M059J (cell line): ENCODE data around the gene DTX4. TPM values are rescaled to one million over a fixed set of nuclear protein-coding genes. Genes with fewer than 3 reads are reported as not detected.
"Not testable (repeated sequence)": the region's sequence is repeated elsewhere in the genome, so short reads cannot be mapped to it uniquely, and the experiment has no call there.

Experiments
- DNase-seq: peaks from one replicate; pipeline ENCODE4 v3.0.0-alpha.2; 2012; ENCODE audit warnings: low read depth
- total RNA-seq: library from RNA; depleted of rRNA; stranded (reverse); fragments of >200 nt; shearing (Covaris generic); gene quantifications from 2 replicates; pipeline ENCODE4 v1.2.3, GENCODE V29; 2014; rRNA removed

Gene DTX4
- total RNA-seq = 0.37 and 0.39 TPM in 2 replicates

- peak; percentile 82 for DNase-seq
Observed at GRCh38 chr11:59171508-59172322, at the start of gene DTX4. Gene DTX4 (plus strand): TSS chr11:59172132. CDS start chr11:59172596, 464 bp downstream.

GRCh38 chr11:59135648-59136461, 36.1 kb upstream of the DTX4 start:
- DNase-seq = peak; percentile 65

- not testable (repeated sequence) for DNase-seq
Observed at GRCh38 chr11:59136551-59136950, 35.4 kb upstream of the DTX4 start.

DNA sequence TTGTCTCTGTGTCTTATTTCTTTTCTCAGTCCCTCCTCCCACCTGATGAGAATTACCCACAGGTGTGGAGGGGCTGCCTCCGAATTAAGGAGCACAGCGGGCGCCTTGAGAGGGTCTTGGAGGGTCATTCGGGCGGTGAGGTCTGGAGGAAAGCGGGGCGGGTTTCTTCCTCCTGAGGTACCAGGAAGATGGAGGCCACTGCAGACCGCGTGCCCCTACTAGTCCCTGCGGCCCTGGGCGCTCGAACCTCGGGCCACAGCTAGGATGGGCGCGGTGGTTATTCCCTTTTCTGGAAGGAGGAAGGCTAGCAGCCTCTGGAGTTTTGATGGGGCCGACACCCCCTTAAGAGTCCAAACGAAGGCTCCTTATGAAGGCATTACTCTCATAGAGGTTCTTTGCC, 34.7 kb upstream of the DTX4 start:
- DNase-seq = no peak

GRCh38 chr11:59138643-59139042, 33.3 kb upstream of the DTX4 start:
- DNase-seq = no peak

DNA sequence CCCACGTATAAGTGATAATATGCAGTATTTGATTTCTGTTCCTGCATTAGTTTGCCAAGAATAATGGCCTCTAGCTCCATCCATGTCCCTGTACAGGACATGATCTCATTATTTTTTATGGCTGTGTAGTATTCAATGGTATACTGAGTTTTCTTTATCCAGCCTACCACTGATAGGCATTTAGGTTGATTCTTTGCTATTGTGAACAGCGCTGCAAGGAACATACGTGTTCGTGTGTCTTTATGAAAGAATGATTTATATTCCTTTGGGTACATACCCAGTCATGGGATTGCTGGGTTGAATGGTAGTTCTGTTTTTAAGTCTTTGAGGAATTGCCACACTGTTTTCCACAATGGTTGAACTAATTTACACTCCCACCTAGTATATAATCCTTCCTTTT, 30.7 kb upstream of the DTX4 start:
- DNase-seq = no peak

DNA sequence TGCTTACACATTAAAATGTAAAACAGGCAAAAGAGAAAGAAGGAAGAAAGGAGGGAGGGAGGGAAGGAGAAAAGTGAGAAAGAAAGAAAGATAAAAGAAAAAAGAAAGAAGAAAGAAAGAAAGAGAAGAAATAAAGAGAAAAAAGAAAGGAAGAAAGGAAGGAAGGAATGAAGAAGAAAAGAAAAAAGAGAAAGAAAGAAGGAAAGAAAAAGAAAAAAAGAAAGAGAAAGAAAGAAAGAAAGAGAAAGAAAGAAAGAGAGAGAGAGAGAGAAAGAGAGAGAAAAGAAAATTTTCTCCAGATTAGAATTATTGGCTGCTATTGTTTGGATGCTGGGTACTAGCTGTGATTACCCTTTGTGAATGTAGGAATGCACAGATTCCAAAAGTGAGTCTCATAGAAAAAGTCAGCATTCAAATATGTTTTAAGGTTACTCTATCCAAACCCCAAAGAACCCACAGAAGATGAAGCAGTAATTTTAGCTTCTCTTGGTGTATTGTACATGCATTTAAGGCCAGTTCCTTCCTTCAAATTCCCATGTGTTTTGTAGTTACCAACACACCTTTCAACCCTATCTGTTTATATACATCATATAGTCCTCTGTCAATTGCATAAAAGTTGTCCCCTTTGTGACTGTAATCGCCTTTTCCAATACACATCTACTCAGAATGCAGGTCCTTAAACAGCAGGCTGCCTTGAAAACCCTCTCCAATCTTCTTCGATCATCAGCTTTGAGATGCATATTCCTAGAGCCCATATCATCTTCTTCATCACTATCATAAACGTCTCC, 30.1 kb upstream of the DTX4 start:
- DNase-seq = peak; percentile 62

DNA sequence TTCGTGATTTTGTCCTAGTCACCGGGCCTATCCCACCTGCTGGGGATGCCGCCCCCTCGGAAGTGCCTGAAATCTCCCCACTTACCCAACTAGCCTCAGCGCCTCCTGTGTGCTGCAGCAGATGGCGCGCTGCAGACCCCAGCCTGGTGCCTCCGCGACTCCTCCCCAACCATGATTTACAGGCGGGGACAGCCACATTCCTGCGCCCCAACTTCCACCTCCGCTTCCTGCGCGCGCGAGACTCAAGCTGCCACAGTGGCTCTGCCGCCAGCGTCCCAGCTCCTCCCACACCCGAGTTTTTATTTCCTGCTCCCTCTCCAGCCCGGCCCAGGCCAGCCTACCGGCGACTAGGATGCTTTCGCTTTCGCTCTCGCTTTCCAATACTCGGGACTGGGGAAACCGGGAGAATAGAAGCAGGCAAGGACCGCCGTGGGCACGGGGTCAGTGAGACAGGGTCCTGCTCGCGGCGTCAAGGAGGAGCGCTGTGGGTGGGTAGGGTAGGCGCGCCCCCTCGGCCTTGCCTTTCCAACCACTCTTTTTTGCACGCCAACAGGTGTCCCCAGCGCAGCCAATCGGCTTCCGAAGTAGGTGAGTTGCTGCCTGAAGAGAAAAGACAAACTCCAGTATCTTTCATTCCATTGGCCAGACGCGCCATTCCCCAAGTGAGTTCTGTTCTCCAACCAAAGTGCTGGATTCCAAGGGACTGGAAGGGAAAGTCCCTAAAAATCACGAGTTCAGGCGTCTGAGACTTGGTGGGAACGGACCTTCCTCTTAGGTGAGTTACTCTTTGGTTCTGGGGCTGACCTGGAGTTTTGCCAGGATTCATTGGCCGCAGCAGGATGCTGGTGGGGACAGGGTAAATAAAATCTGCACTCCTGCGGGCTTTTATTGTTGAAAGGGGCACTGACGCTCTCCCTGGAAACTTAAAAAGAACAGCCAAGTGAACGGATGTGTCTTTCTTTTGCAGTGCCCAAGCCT, 29.1 kb upstream of the DTX4 start, which contains the start of gene FAM111A:
TSS of gene FAM111A (plus strand) at position 327 of the 978 bp plus-strand sequence. CDS start 6,017 bp downstream, outside the sequence.
- peak; percentile 96 for DNase-seq

DNA sequence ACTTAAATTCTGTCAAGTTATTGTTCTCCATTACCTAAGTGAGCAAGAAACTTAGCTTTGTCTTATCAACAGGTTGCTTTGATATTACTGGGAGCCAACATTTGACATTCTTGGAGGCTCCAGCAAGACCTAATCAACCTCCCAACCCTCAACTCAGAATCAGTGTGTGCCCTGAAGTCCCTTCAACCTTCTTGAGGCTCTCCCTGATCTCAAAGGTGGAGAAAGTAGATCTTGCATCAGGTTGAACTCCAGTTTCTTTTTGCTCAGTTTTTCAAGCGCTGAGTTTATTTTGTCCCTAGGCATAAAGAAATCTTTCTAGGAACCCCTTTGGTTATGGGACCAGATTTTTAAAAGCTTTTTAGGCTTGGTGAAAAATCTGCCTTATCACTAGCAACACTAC, 27.8 kb upstream of the DTX4 start:
- peak; percentile 17 for DNase-seq

DNA sequence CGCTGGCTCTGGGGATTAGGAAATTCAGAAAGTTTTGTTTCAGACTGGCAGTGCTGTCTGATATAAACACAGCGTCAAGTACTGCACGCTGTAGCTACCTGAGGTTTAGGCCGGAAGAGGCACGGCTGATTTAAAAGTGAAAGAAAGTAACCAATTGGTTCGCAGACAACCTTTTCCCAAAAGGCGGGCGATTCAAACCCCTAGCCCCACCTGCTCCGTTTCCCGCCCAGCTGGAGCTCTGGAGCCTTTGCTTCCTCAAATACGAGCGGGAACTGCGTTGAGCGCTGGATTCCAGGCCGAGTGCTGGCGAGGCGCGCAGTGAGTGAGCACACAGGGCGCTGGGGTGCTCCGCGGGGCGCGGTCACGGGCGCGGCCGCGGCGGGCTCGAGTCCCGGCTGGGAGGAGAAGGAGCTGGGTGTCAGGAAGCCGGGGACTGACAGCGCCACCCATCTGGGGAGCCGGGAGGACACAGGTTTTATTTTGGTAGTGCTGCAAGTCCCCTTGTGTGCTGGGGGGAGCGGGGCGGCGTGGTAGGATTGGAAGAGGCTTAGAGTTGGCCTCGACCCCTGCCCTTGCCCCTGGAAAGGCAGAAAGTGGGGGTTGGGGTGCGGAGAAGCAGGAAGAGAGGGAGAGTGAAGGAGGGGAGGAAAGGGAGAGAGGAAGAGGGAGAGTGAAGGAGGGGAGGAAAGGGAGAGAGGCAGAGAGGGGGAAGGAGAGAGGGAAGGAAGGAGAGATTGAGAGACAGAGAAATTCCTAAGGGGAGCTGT, 27.2 kb upstream of the DTX4 start:
- DNase-seq = peak; percentile 97

DNA sequence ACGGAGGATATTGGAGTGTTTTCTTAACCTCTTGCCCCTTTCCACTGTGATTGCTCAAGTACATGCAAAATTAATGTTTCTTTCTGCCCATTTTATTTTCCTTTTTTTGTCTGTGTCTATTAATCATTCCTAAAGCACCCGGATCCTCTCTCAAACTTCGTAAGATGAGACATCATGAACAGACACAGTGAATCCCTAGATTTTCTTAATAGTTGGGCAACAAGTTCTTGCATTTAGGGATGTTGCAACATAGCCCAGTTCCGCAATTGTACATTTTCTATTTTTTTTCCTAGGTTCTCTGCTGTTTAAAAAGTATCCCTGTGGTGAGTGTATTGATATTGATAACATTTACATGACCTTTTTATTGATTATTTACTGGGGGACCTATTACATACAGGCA, 26.4 kb upstream of the DTX4 start:
- DNase-seq = peak; percentile 12

DNA sequence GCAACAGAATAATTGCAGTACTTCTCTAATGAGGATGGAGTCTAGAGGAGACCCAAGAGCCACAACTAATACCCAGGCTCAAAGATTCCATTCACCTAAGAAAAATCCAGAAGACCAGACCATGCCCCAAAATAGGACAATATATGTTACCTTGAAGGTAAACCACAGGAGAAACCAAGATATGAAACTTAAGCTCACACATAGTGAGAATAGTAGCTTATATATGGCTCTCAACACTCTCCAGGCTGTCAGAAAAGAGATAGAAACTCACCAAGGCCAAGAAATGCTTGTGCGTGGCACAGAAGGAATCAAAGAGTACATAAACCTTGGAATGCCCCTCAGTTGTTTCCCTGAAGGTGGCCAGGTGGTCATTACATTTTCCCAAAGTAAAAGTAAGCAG, 20.2 kb upstream of the DTX4 start:
- no peak for DNase-seq

GRCh38 chr11:59152312-59152951, 19.5 kb upstream of the DTX4 start:
- no peak for DNase-seq

GRCh38 chr11:59154610-59155009, 17.3 kb upstream of the DTX4 start:
- DNase-seq = no peak

DNA sequence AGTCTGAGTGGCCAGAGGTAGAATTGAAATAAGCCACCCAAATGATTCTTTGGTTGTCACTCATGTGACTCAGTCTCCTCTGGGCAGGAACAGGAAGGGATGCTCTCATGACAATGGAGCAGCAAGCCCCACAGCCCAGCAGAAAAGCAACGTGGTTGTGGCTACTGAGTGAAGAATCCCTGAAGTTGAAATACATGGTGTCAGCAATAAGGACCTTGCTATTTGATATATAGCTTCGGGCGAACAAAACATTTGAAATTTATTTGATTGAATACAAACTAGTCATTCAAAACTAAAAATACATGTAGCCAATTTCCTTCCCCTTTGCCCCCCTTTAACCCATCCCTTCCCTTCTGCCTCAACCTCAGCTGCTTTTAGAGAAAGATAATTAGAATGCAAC, 14.5 kb upstream of the DTX4 start:
- DNase-seq = no peak

GRCh38 chr11:59158206-59159068, 13.5 kb upstream of the DTX4 start:
- peak; percentile 70 for DNase-seq

GRCh38 chr11:59164028-59164427, 7.9 kb upstream of the DTX4 start:
- DNase-seq = no peak

- no peak for DNase-seq
Observed at GRCh38 chr11:59172345-59173079, 580 bp downstream of the DTX4 start.
